ENCODE data around the gene NUDC. TPM values are rescaled to one million over a fixed set of nuclear protein-coding genes. Genes with fewer than 3 reads are reported as not detected.

NUDC gene
- total RNA-seq, 1 donor: 26.7 TPM

DNA sequence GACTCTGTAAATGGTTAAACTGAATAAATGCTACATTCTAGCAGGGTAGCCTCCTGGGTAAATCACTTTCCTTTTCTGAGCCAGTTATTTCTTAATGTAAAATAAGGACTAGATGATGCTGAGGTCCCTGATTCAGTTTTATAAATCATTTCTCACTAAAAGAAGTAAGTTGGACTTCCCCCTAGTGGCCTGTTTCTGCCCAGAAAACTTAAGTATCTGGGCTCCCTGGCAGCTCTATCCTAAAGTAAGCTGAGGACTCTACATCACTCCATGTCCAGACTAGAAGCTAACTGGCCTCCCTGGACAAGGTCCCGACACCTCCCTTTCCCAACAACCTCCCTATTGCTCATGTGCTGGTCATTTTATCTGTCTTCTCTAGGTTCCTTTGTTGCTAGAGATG, 34.4 kb upstream of the NUDC start:
- H3K4me3 ChIP-seq (ENCODE audit: low read depth, low read length): no peak overlapping the region
- TF ChIP-seq, protein P1, sequence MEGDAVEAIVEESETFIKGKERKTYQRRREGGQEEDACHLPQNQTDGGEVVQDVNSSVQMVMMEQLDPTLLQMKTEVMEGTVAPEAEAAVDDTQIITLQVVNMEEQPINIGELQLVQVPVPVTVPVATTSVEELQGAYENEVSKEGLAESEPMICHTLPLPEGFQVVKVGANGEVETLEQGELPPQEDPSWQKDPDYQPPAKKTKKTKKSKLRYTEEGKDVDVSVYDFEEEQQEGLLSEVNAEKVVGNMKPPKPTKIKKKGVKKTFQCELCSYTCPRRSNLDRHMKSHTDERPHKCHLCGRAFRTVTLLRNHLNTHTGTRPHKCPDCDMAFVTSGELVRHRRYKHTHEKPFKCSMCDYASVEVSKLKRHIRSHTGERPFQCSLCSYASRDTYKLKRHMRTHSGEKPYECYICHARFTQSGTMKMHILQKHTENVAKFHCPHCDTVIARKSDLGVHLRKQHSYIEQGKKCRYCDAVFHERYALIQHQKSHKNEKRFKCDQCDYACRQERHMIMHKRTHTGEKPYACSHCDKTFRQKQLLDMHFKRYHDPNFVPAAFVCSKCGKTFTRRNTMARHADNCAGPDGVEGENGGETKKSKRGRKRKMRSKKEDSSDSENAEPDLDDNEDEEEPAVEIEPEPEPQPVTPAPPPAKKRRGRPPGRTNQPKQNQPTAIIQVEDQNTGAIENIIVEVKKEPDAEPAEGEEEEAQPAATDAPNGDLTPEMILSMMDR (IDR thresholded peaks at IDR 0.05; ENCODE audit: insufficient read depth, low read length): peak; percentile 66
- peak; percentile 67 for DNase-seq (ENCODE audit: low read depth)

GRCh38 chr1:26888231-26888630, 33.3 kb upstream of the NUDC start:
- DNase-seq (ENCODE audit: low read depth): no peak
- no peak overlapping the region for H3K4me3 ChIP-seq (ENCODE audit: low read depth, low read length)
- TF ChIP-seq, protein P1 (IDR thresholded peaks at IDR 0.05; ENCODE audit: insufficient read depth, low read length): no peak

- TF ChIP-seq, protein P1 (IDR thresholded peaks at IDR 0.05; ENCODE audit: insufficient read depth, low read length): no peak
- DNase-seq (ENCODE audit: low read depth): peak; percentile 72
- H3K4me3 ChIP-seq (ENCODE audit: low read depth, low read length): peak within 1 kb of the TSS; percentile 93
These were observed 31.7 kb upstream of the NUDC start, which contains the start of gene GPN2 for GRCh38 chr1:26889551-26890466. TSS of gene GPN2 (minus strand) at chr1:26890283. CDS start at chr1:26890096, 187 bp downstream.

GRCh38 chr1:26890467-26890796, 31.1 kb upstream of the NUDC start:
- H3K4me3 ChIP-seq (ENCODE audit: low read depth, low read length): peak overlapping the region; percentile 93
- DNase-seq (ENCODE audit: low read depth): no peak
- TF ChIP-seq, protein P1 (IDR thresholded peaks at IDR 0.05; ENCODE audit: insufficient read depth, low read length): no peak

- no peak for DNase-seq (ENCODE audit: low read depth)
- TF ChIP-seq, protein P1 (IDR thresholded peaks at IDR 0.05; ENCODE audit: insufficient read depth, low read length): no peak
- H3K4me3 ChIP-seq (ENCODE audit: low read depth, low read length): no peak overlapping the region
These were observed 27.3 kb upstream of the NUDC start for GRCh38 chr1:26894263-26894662.

- no peak for DNase-seq (ENCODE audit: low read depth)
- TF ChIP-seq, protein P1 (IDR thresholded peaks at IDR 0.05; ENCODE audit: insufficient read depth, low read length): no peak
- H3K4me3 ChIP-seq (ENCODE audit: low read depth, low read length): no peak overlapping the region
These were observed 24.2 kb upstream of the NUDC start for GRCh38 chr1:26897351-26897750.
